Small intestine (tissue), 7 donors: ENCODE measurements around the gene ZSCAN10. TPM values are rescaled to one million over a fixed set of nuclear protein-coding genes. Genes with fewer than 3 reads are reported as not detected.
A peak's percentile ranks its signal among the peaks of the same experiment; 100 is the strongest.

Source experiments
- DNase-seq, 2 donors: peaks; one replicate each; pipeline versions ENCODE4 v3.0.0 to v3.0.0-alpha.2; 2013
- FAIRE-seq: peaks from 2 replicates; lab custom pipeline; 2012; peaks lifted over from hg19 to GRCh38; lab: Jason Lieb, UNC
- H3K27ac ChIP-seq, 3 donors: one replicate each; pipeline ENCODE4 v1.5.1; 2013; ENCODE audit warnings: low read length in 2 of 3, mild to moderate bottlenecking in 2 of 3, control low read depth in 1 of 3, inconsistent platforms in 1 of 3, low read depth in 1 of 3, moderate library complexity in 1 of 3
- H3K27me3 ChIP-seq, 3 donors: one replicate each; pipeline ENCODE4 v1.6.1; 2013; ENCODE audit warnings: low read length in 3 of 3, inconsistent platforms in 1 of 3; ENCODE audit not compliant: control insufficient read depth in 3 of 3, insufficient read depth in 3 of 3
- H3K36me3 ChIP-seq, 3 donors: one replicate each; pipeline ENCODE4 v1.6.1; 2013; ENCODE audit warnings: low read length in 3 of 3, inconsistent platforms in 1 of 3, low read depth in 1 of 3, mild to moderate bottlenecking in 1 of 3, moderate library complexity in 1 of 3; ENCODE audit not compliant: control insufficient read depth in 3 of 3, insufficient read depth in 2 of 3
- H3K4me1 ChIP-seq, 3 donors: one replicate each; pipeline ENCODE4 v1.6.1; 2013; ENCODE audit warnings: low read length in 2 of 3, inconsistent platforms in 1 of 3, low read depth in 1 of 3, mild to moderate bottlenecking in 1 of 3, moderate library complexity in 1 of 3; ENCODE audit not compliant: control insufficient read depth in 3 of 3, insufficient read depth in 2 of 3
- H3K4me3 ChIP-seq, 3 donors: one replicate each; pipeline ENCODE4 v1.5.1; 2013; ENCODE audit warnings: low read length in 3 of 3, control low read depth in 1 of 3, inconsistent platforms in 1 of 3, low read depth in 1 of 3, mild to moderate bottlenecking in 1 of 3, moderate library complexity in 1 of 3
- H3K9me3 ChIP-seq, 2 donors: one replicate each; pipeline ENCODE4 v1.6.1; 2013; ENCODE audit warnings: low read depth in 1 of 2, low read length in 1 of 2; ENCODE audit not compliant: control insufficient read depth in 2 of 2, insufficient read depth in 1 of 2
- WGBS, 3 donors: extraction: QIAGEN DNeasy Blood & Tissue Kit; methylation state at CpG; one replicate each; pipeline ENCODE4 v1.1.7; 2013; 5-methylcytosine and 5-hydroxymethylcytosine counted together
- polyA plus RNA-seq, 4 donors: library from polyadenylated mRNA; stranded (reverse) in 3 of 4; unstranded in 1 of 4; fragments of 200-250 nt in 3 of 4; fragments of 120-200 nt in 1 of 4; gene quantifications; one replicate each; pipeline versions ENCODE4 v1.2.1 to v1.2.3, GENCODE V29; 2013
- donor health status: healthy with polysubstance abuse.
- donor health status: control.
- donor health status: control.
- donor health status: Bipolar disorder and iron deficiency.
- donor health status: healthy.

The ZSCAN10 gene
- polyA plus RNA-seq, 4 donors, result 0.03 to 0.46 TPM; not detected in 2

DNA sequence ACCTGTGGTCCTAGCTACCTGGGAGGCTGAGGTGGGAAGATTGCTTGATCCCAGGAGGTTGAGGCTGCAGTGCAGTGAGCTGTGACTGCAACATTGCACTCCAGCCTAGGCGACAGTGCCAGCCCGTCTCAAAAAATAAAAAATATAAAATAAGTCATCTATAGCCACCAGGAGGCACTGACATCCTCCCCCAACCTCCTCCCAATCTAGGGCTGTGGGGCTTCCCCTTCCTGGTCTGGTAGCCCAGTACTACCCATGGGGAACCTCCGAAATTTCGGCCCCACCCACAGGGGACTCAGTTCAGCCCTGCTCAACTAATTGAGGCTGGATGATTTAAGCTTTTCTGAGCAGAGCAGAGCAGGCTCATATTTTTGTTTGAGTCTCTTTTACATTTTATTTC lies 3.2 kb downstream of the ZSCAN10 start:
- DNase-seq (no peak), FAIRE-seq (no peak)
- H3K4me1 ChIP-seq, result peaks cover 0 to 10% (median 0%) of the 10 kb centered on the region in 3 donors
- WGBS, 3 donors, result 11 to 33% (median 16%) methylated on average over 4 of the region's 4 CpGs
- peaks cover 0 to 36% (median 0%) of the 10 kb centered on the region in 3 donors for H3K27me3 ChIP-seq
- H3K27ac ChIP-seq, result no peak overlapping the region
- peaks cover 0 to 4% (median 0%) of the 10 kb centered on the region in 3 donors for H3K36me3 ChIP-seq
- H3K4me3 ChIP-seq, result no peak overlapping the region
- H3K9me3 ChIP-seq, result no peaks in the 10 kb centered on the region

DNA sequence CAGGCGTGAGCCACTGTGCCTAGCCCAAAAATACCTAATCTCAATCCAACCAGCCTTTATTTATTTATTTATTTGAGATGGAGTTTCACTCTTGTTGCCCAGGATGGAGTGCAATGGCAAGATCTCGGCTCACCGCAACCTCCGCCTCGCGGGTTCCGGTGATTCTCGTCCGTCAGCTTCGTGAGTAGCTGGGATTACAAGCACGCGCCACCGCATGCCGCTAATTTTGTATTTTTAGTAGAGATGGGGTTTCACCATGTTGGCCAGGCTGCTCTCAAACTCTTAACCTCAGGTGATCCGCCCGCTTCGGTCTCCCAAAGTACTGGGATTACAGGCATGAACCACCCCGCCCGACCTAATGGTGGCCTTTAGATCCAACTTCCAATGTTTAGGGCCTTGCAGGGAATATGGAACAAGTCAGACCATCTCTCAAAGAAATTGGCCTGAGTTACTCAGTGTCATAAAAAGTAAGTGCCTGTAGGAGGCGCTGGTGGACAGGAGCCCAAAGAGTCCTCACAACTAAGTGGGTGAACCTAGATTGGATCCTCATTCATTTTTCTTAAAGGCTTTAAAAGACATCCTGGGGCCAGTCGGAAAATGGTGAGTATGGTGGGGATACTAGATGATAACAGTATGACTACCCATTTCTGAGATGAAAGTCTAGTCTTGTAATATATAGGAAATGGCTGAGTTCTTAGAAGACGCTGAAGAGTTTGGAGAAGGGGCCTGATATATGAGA lies 4.6 kb downstream of the ZSCAN10 start:
- Histone ChIP-seq H3K9me3 (no peaks in the 10 kb centered on the region), H3K27ac (no peak overlapping the region), H3K27me3 (peaks cover 0 to 31% (median 0%) of the 10 kb centered on the region in 3 donors), H3K36me3 (peaks cover 0 to 14% (median 0%) of the 10 kb centered on the region in 3 donors), H3K4me1 (peaks cover 0 to 5% (median 0%) of the 10 kb centered on the region in 3 donors), H3K4me3 (no peak overlapping the region)
- no peak for FAIRE-seq
- 71 to 84% (median 79%) methylated on average over 22 of the region's 22 CpGs for WGBS, 3 donors
- peak; percentile 66 to 77 for DNase-seq

DNA sequence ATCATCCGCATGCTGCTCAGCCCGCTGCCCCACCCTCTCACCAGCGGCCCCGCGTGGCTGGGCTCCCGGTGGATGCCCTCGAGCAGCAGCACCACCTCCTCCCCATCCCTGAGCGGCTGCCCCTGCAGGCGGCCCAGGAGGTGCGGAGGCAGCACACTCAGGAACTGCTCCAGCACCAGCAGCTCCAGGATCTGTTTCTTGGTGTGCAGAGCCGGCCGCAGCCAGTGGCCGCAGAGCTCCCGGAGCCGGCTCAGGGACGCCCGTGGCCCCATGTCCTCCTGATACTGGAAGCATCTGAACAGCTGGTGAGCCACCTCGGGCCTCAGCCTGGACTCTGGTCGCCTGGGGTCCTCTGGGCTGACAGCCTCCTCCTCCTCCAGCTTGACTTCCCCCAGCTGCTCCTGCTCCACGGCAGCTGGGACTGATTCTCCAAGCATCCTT lies 6.6 kb downstream of the ZSCAN10 start:
- Histone ChIP-seq H3K4me3 (no peak overlapping the region), H3K27me3 (peaks cover 0 to 12% (median 0%) of the 10 kb centered on the region in 3 donors), H3K4me1 (peaks cover 0 to 9% (median 0%) of the 10 kb centered on the region in 3 donors), H3K9me3 (no peaks in the 10 kb centered on the region), H3K36me3 (peaks cover 0 to 21% (median 0%) of the 10 kb centered on the region in 3 donors), H3K27ac (no peak overlapping the region)
- whole genome bisulfite sequencing, 3 donors, result 65 to 77% (median 71%) methylated on average over 20 of the region's 20 CpGs
- DNase-seq, result no peak
- no peak for FAIRE-seq

DNA sequence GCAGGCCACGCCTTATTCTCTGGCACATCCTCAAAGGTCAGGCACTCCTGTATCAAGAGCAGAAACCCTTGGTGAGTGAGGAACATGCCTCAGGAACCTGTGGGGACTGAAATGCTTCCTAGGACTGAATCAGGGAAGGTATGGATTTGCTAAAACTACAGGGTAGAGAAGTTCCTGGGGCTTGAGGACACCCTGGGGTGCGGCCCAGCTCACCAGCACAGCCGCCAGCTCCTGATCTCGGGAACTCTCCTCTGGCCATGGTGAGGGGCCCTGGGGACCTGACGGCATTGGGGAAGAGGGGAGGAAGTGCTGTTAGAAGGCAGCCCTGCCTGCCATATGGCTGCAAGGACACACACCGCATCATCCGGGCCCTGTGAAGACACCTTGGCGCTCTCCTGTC lies 7.5 kb downstream of the ZSCAN10 start:
- DNase-seq (no peak), FAIRE-seq (no peak)

DNA sequence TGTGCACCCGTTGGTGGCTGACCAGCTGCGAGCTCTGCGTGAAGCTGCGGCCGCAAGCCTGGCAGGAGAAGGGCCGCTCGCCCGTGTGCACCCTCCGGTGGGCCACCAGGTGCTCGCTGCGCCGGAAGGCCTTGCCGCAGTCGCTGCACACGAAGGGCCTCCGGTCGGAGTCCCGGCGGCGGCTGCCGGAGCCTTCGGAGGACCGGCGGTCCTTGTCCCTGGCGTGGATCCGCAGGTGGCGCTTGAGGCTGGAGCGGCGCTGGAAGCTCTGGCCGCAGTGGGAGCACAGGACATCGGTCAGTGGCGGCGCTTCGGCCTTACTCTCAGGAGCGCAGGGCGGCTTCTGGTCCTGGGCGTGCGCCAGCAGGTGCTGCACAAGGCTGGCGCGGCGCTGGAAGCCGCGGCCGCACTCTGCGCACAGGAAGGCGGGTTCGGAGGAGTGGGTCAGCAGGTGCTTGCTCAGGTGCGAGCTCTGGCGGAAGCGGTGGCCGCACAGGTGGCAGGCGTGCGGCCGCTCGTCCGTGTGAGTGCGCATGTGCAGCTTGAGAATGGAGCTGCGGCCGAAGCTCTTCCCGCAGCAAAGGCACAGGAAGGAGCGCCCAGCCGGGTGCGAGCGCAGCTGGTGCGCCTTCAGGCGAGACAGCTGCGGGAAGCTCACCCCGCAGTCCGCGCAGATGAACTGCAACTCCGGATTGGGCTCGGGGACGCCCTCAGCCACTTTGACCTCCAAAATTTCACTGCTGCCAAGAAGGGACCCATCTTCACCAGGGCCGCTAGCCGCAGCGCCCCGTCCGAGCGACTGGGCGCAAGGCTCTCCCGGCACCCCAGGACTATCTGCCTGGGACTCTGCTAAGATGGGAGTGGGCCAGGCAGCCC lies 9.1 kb downstream of the ZSCAN10 start:
- no peak for FAIRE-seq
- 97 to 98% (median 97%) methylated on average over 74 to 81 of the region's 81 CpGs for WGBS, 3 donors

More for the DNA sequence above, 7.5 kb downstream of the ZSCAN10 start:
- WGBS, 3 donors, result 86 to 87% (median 86%) methylated on average over 7 to 8 of the region's 8 CpGs
- Histone ChIP-seq H3K4me1 (peaks cover 0 to 19% (median 0%) of the 10 kb centered on the region in 3 donors), H3K36me3 (peaks cover 0 to 21% (median 0%) of the 10 kb centered on the region in 3 donors), H3K9me3 (no peaks in the 10 kb centered on the region), H3K4me3 (no peak overlapping the region), H3K27me3 (peaks cover 0 to 3% (median 0%) of the 10 kb centered on the region in 3 donors), H3K27ac (no peak overlapping the region)

DNA sequence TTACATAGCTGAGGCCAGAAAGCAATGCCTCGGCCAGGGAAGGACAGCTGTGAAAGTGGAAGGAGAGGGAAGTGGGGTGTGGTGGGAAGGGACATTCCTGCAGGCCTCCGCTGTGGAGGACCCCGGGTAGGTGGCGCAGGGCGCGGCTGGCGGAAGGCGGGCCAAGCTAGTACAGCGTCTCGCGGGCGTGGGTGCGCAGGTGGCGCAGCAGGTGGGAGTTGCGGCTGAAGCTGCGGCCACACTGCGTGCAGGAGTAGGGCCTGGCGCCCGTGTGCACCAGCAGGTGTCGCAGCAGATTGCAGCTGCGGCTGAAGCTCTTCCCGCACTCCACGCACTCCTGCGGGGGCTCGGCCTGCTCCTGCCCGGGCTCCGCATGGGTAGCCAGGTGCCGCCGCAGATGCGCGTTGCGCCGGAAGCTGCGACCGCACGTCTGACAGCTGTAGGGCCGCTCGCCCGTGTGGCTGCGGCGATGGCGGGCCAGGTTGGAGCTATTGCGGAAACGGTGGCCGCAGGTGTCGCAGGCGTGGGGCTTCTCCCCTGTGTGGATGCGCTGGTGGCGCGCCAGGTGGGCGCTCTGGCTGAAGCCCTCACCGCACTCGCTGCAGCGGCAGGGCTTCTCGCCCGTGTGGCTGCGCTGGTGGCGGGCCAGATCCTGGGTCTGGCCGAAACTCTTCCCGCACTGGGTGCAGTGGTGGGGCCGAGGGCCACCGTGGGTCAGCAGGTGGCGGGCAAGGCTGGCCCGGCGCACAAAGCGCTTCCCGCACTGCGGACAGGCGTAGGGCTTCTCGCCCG lies 10.0 kb downstream of the ZSCAN10 start:
- H3K4me1 ChIP-seq, result peaks cover 0 to 43% (median 0%) of the 10 kb centered on the region in 3 donors
- no peaks in the 10 kb centered on the region for H3K9me3 ChIP-seq
- H3K27ac ChIP-seq, result no peak overlapping the region
- 94 to 95% (median 95%) methylated on average over 62 to 71 of the region's 71 CpGs for WGBS, 3 donors
- no peaks in the 10 kb centered on the region for H3K27me3 ChIP-seq
- H3K4me3 ChIP-seq, result no peak overlapping the region
- H3K36me3 ChIP-seq, result peaks cover 0 to 21% (median 0%) of the 10 kb centered on the region in 3 donors
- no peak for FAIRE-seq
- no peak for DNase-seq

More for the DNA sequence above, 9.1 kb downstream of the ZSCAN10 start:
- no peak for DNase-seq
- H3K4me1 ChIP-seq, result peaks cover 0 to 35% (median 0%) of the 10 kb centered on the region in 3 donors
- H3K36me3 ChIP-seq, result peaks cover 0 to 21% (median 0%) of the 10 kb centered on the region in 3 donors
- H3K27me3 ChIP-seq, result no peaks in the 10 kb centered on the region
- no peak overlapping the region for H3K4me3 ChIP-seq
- no peak overlapping the region for H3K27ac ChIP-seq
- no peaks in the 10 kb centered on the region for H3K9me3 ChIP-seq

DNA sequence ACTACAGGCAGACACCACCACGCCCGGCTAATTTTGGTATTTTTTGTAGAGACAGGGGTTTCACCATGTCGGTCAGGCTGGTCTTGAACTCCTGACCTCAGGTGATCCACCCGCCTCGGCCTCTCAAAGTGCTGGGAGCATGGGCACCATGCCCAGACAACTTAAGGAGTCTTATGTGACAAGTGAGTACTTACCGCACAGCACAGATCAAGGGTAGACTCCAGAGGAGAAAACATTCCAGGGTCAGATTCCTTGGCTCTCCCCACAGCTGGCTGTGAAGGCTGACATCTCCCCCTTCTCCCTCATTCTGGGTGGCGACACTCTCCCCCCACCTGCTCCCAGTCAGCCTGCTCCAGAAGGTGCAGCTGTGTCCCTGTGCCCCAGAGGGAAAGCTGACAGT lies 10.6 kb downstream of the ZSCAN10 start:
- no peak overlapping the region for H3K27ac ChIP-seq
- FAIRE-seq (no peak), DNase-seq (no peak)
- 63 to 68% (median 66%) methylated on average over 7 of the region's 7 CpGs for WGBS, 3 donors
- no peak overlapping the region for H3K4me3 ChIP-seq
- no peaks in the 10 kb centered on the region for H3K9me3 ChIP-seq
- peaks cover 0 to 48% (median 0%) of the 10 kb centered on the region in 3 donors for H3K4me1 ChIP-seq
- H3K27me3 ChIP-seq, result no peaks in the 10 kb centered on the region
- H3K36me3 ChIP-seq, result peaks cover 0 to 22% (median 0%) of the 10 kb centered on the region in 3 donors
